Hepatocyte (in vitro differentiated cells): ENCODE results near the gene BBIP1.

Source experiments
- CTCF ChIP-seq: fragments of 200-600 bp; sonication (generic); IDR thresholded peaks from 2 replicates; pipeline ENCODE4 v1.5.1; 2016; ENCODE audit warnings: antibody characterized with exemption, mild to moderate bottlenecking; ENCODE audit not compliant: poor library complexity
- EZH2 ChIP-seq: fragments of 200-600 bp; sonication (generic); IDR thresholded peaks from 2 replicates; pipeline ENCODE4 v1.6.1; 2016; ENCODE audit warnings: antibody characterized with exemption, mild to moderate bottlenecking, borderline replicate concordance
- EZH2phosphoT487 ChIP-seq: fragments of 200-600 bp; sonication (generic); IDR thresholded peaks from one replicate; pipeline ENCODE4 v1.6.1; 2018; ENCODE audit warnings: antibody characterized with exemption, mild to moderate bottlenecking, low read depth, moderate library complexity; ENCODE audit not compliant: unreplicated experiment, severe bottlenecking

- TF ChIP-seq EZH2phosphoT487 = no peak
- no peak for TF ChIP-seq CTCF
- TF ChIP-seq EZH2 = no peak
Measured at GRCh38 chr10:110876788-110877187, 42.2 kb downstream of the BBIP1 start.
